Measurements from ENCODE around the gene VGF.
"Not testable (repeated sequence)": the region's sequence is repeated elsewhere in the genome, so short reads cannot be mapped to it uniquely, and the experiment has no call there.

Gene VGF
- 0.13 to 0.94 reads per million in 2 donors for total RNA-seq

GRCh38 chr7:101165075-101165957 is at the start of gene VGF:
Gene VGF (minus strand): TSS chr7:101165569. CDS start chr7:101164843, 726 bp downstream.
- peak; percentile 83 to 95 (median 86) for DNase-seq

GRCh38 chr7:101212014-101212413 is 46.6 kb upstream of the VGF start:
- no peak for DNase-seq

GRCh38 chr7:101211501-101211900 is 46.1 kb upstream of the VGF start:
- no peak for DNase-seq

GRCh38 chr7:101210143-101210542 is 44.8 kb upstream of the VGF start:
- DNase-seq, result no peak

GRCh38 chr7:101208794-101209193 is 43.4 kb upstream of the VGF start:
- DNase-seq, result no peak

GRCh38 chr7:101207459-101207858 is 42.1 kb upstream of the VGF start:
- no peak for DNase-seq

- DNase-seq, result no peak
Observed at GRCh38 chr7:101206665-101207042, 41.3 kb upstream of the VGF start.

GRCh38 chr7:101205901-101206664 is 40.7 kb upstream of the VGF start:
- DNase-seq, result no peak

GRCh38 chr7:101203740-101204738 is 38.7 kb upstream of the VGF start:
- DNase-seq, result peak in 2 of 5 experiments; percentile 13 to 27

GRCh38 chr7:101202603-101202918 is 37.2 kb upstream of the VGF start:
- no peak for DNase-seq

GRCh38 chr7:101201695-101202602 is 36.6 kb upstream of the VGF start:
- no peak for DNase-seq

- no peak for DNase-seq
Observed at GRCh38 chr7:101200862-101201599, 35.7 kb upstream of the VGF start, which contains the start of gene MOGAT3. Gene MOGAT3 (minus strand): TSS chr7:101201036. CDS start chr7:101200854, 182 bp downstream.

GRCh38 chr7:101200504-101200861 is 35.1 kb upstream of the VGF start:
- no peak for DNase-seq

GRCh38 chr7:101199522-101199921 is 34.2 kb upstream of the VGF start:
- DNase-seq, result not testable (repeated sequence)

GRCh38 chr7:101198476-101198875 is 33.1 kb upstream of the VGF start:
- no peak for DNase-seq

GRCh38 chr7:101197991-101198390 is 32.6 kb upstream of the VGF start:
- DNase-seq, result no peak

GRCh38 chr7:101195884-101196283 is 30.5 kb upstream of the VGF start:
- DNase-seq, result no peak

- no peak for DNase-seq
Observed at GRCh38 chr7:101189109-101189508, 23.7 kb upstream of the VGF start.

- DNase-seq, result no peak
Observed at GRCh38 chr7:101186844-101187428, 21.6 kb upstream of the VGF start.

GRCh38 chr7:101186194-101186593 is 20.8 kb upstream of the VGF start:
- DNase-seq, result no peak
